ENCODE data around the gene DUSP16. TPM values are rescaled to one million over a fixed set of nuclear protein-coding genes. Genes with fewer than 3 reads are reported as not detected.
"Not testable (repeated sequence)": the region's sequence is repeated elsewhere in the genome, so short reads cannot be mapped to it uniquely, and the experiment has no call there.

The DUSP16 gene
- total RNA-seq, 1 donor = 2.4 TPM

DNA sequence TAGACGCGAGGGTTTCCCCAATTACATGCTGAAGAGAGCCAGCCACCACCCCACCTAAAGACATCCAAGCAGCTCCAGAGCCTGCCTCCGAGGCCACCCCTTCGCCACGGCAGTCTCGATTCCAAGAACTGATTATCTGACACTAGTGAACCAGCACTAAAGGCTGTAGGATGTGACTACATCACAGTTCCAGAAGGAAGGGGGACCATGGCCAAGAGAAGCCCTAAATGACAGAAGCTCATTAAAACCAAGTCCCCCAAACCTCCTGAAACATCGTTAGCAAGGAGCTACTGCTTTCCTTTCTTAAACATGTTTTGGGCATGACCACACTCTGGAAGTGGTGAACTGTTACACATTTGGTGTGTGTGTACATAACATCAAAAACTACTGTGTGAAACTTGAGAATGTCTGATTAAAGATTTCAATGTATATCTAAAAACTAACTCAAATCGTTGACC, 88.2 kb downstream of the DUSP16 start:
- no peak for DNase-seq (ENCODE audit: low read depth in 2 of 3, low spot score in 2 of 3)

DNA sequence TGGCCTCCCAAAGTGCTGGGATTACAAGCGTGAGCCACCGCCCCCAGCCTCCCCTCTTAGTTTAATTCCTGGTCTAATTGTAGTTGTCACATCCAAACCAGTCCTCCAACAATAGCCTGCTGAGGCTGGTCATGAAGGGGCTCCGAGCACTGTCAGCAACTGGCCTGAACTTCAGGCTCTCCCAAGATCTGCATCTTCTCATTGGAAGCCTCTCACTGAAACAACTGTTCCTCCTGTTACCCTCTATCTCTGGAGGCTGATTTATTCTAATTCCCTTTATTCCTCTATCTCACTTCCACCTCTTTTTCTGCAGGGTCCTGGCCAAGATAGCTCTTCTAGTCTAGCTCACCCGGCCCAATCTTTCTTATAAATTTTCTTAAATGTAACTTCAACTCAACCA, 89.4 kb downstream of the DUSP16 start:
- no peak for DNase-seq (ENCODE audit: low read depth in 2 of 3, low spot score in 2 of 3)

DNA sequence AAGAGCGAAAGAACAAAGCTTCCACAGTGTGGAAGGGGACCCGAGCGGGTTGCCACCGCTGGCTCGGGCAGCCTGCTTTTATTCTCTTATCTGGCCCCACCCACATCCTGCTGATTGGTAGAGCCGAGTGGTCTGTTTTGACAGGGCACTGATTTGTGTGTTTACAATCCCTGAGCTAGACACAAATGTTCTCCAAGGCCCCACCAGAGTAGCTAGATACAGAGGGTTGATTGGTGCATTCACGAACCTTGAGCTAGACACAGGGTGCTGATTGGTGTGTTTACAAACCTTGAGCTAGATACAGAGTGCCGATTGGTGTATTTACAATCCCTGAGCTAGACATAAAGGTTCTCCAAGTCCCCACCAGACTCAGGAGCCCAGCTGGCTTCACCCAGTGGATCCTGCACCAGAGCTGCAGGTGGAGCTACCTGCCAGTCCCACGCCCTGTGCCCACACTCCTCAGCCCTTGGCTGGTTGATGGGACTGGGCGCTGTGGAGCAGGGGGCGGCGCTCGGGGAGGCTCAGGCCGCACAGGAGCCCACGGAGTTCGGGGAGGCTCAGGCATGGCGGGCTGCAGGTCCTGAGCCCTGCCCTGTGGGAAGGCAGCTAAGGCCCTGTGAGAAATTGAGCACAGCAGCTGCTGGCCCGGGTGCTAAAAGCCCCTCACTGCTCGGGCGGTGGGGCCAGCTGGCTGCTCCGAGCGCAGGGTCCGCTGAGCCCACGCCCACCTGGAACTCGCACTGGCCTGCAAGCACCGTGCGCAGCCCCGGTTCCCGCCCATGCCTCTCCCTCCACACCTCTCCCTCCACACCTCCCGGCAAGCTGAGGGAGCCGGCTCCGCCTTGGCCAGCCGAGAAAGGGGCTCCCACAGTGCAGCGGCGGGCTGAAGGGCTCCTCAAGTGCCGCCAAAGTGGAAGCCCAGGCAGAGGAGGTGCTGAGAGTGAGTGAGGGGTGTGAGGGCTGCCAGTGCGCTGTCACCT, 90.4 kb downstream of the DUSP16 start:
- DNase-seq (ENCODE audit: low read depth in 2 of 3, low spot score in 2 of 3) = not testable (repeated sequence)

DNA sequence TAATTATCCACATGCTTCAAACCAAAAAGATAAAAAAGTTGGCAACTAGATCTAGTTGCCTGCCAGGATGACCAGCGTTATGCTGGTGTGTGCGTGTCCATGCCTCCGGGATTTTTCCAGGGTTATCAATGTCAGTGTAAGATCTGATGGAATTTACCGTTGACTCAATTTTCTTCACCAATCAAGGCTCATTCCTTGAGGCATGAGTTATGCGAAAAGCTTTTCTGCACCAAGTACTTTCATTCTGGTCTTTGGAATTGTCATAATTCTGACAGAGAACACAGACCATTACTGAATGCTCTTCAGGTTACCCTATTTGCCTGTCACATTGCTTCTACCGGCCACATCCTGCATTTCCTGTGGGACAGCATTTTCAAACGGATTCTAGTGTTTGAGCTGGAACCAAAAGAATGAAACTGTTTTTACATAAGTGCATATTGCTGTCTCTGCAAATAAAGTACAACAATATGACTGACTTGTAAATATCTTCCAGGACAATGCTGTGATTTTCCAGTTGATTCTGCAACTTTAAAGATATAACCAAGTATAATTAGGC, 91.8 kb downstream of the DUSP16 start:
- DNase-seq (ENCODE audit: low read depth in 2 of 3, low spot score in 2 of 3) = no peak

DNA sequence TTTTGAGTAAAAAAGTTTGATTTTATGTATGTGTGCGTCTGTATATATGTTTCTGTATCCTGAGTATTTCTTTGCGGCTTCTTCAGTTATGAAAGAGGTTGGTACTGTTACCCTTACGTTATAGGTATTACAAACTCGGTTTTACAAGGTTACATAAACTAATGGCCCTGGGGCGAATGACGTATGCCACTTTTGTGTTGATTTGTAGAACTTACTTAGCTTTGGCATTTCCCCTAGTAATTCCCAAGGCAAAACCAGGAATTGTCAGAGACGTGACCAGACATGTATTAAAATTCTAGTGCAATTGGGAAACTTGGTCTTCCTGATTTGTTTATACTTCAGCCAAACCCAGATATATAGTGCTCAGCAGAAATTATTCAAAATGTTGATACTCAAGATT, 93.3 kb downstream of the DUSP16 start:
- no peak for DNase-seq (ENCODE audit: low read depth in 2 of 3, low spot score in 2 of 3)

DNA sequence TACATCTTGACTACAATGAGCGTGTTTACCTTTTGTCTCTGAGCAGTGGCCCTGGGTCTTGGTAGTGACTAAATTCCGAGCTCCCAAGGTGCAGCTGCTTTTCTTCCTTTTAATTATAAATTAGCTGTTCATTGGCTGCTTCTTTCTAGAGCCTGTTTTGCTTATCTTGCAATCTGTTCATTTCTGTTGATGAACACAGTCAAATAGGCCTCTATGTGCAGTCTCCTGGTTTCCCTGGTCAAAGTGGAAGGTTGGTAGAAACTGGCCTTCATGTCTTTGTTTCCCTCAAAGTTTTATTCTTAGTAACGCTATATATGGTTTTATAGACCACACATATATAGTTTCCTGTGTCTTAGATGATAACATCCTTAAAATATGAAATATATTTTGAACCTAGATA, 94.1 kb downstream of the DUSP16 start:
- DNase-seq (ENCODE audit: low read depth in 2 of 3, low spot score in 2 of 3) = no peak

DNA sequence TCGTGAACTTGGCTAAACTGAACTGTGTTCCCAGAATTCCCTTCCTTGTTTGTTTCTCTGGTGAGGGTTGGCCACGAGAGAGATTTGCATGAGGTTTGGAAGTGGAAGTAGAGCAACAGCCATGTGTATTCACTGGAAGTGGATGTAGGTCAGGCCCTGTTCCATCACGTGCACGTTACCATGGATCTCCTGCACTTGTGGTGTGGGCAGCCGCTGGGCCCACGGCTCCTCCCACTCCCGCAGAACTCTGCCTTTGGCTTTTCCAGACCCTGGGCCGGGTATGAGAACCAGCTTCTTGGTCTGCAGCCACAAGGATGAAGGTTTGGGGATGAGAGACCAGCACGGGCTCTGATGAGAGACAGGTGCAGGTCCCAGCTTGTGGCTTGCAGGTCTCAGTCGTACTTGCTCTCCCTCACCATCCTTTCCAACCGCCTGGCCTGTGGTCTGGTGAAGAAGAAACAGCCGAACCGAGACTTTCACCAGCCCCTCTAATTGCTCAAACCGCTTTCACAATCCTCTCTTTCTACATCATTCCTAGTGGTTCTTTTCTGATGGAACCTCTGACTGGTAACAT, 94.9 kb downstream of the DUSP16 start:
- DNase-seq (ENCODE audit: low read depth in 2 of 3, low spot score in 2 of 3) = no peak

DNA sequence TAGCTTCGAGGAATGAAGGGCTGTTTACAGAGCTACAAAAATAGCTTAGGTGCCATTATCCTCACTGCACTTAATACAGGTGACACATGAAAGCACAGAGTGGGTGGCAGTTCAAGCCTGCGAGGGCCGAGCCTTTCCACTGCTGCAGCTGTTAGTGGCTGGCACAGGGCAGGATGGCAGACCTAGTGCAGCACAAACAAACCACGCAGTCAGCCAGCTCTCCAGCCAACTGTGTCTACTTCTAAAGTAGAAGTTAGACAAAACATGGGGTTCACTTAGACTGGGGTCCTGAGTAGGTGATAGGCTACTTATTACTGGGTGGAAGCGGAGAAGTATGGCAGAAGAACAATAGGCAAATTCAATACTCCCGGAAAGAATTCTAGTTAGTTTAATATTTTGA, 95.4 kb downstream of the DUSP16 start:
- DNase-seq (ENCODE audit: low read depth in 2 of 3, low spot score in 2 of 3) = no peak

DNA sequence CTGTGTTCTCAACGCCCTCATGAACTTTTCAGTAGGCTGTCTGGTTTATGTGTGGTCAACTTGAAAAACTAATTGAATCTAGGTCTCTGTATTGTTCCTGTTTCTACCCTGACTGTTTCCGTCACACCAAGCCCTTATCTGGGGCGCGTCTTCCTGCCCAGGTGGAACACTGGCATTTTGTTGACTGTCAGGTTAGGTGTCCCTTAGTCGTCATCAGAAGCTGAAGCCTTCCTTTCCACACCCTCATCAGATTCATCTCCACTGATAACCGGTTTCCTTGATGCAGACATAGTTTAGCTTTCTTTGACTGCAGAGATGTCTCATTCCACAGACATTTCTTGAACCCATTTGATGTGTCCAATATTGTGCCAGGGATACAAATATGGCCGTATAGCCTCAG, 96.5 kb downstream of the DUSP16 start:
- DNase-seq (ENCODE audit: low read depth in 2 of 3, low spot score in 2 of 3) = peak in 1 of 3 donors; percentile 8

DNA sequence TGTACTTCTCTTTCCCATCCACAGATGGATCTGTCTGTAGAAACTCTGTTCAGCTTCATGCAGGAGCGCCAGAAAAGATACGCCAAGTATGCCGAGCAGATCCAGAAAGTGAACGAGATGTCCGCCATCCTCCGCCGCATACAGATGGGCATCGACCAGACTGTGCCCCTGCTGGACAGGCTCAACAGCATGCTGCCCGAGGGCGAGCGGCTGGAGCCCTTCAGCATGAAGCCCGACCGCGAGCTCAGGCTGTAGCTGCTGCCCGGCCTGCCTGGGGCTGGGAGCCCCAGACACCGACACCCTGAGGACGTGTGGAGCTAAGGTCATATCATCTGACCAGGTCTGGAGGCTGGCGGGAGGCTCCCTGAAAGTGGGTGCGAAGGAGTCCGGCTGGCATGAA, 97.1 kb downstream of the DUSP16 start:
- DNase-seq (ENCODE audit: low read depth in 2 of 3, low spot score in 2 of 3) = no peak

DNA sequence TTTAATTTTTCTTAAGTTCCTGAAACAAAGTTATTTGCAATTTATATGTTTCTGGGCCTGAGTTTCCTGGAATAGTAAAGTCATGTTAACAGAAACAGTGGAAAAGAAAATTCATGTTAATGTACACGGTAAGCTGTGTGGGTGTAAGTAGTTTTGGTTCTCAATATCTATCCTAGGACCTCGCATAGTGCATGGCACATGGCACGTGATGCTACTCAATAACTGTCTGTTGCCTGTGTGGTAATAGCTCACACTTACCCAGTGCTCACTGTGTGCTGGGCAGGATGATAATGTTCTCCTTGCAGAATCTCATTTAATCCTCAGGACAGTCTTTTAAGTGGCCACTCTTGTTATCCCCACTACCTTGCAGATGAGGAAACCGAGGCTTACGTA, 100.7 kb downstream of the DUSP16 start:
- no peak for DNase-seq (ENCODE audit: low read depth in 2 of 3, low spot score in 2 of 3)

DNA sequence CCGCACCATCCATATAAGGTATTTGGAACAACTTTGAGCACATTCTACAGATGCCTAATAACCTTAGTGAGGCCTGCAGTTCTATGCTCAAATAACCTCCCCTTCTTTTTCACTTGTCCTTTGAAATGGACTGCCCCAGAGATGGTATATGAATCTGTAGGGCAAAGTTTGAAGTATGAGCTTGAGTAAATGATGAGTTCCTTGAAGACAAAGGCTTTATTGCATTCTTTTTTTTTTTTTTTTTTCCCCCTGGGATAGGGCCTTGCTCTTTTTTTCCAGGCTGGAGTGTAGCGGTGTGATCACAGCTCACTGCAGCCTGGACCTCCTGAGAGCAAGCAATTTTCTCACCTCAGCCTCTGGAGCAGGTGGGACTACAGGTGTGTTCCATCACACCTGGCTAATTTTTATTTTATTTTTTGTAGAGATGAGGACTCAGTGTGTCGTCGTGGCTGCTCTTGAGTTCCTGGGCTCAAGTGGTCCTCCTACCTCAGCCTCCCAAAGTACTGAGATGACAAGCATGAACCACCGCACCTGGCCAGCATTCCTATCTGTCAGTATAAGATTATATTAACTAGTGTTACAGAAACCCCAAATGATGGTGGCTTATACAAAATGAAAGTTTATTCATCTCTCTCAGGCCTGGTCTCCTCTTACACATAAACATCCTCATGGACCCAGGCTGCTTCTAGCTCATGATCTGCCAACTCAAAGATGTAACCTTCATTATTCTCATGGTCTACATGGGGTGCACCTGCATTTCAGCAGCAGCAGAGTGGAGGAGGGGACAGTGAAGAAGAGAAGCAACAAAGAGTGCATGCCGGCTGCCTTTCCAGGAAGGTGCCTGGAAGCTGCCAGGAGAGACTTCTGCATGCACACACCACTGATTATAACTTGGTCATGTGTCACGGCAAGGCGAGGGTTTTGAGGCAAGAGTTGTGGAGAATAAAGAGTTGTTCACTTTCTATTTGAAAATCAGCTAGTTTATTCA, 101.4 kb downstream of the DUSP16 start:
- DNase-seq (ENCODE audit: low read depth in 2 of 3, low spot score in 2 of 3) = no peak

DNA sequence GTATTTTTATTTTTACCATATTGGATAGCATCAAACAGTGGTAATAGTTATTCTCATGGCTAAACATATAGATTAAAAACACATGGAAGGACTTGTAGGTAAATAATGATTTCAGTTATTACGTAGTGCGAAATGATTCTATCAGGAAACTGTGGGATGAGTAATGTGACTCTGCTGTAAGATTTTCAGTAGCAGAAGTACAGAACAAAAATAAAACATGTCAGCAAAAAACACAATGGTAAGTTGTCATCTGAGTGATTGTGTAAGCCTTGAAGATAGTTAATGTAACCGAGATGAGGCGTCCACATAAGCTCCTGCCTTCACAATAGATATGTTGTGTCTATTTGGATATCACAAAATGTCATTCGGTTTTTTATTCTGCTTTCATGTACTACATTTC, 106.0 kb downstream of the DUSP16 start:
- no peak for DNase-seq (ENCODE audit: low read depth in 2 of 3, low spot score in 2 of 3)

DNA sequence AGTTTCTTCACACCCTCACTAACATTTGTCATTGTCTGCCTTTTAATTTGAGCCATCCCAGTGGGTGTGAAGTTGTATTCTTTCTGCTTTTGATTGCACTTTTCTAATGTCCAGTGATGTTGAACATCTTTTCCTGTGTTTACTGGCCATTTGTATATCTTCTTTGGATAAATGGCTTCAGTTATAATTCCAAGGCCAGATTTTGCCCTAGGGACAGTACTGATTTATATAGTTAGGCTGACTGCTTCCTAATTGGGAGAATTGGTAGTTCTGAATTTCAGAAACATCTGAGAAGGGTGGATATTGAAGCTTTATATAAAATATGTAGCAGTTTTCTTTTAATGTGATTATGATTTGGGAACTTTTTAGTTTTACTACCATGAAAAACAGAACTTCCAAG, 108.3 kb downstream of the DUSP16 start:
- no peak for DNase-seq (ENCODE audit: low read depth in 2 of 3, low spot score in 2 of 3)

DNA sequence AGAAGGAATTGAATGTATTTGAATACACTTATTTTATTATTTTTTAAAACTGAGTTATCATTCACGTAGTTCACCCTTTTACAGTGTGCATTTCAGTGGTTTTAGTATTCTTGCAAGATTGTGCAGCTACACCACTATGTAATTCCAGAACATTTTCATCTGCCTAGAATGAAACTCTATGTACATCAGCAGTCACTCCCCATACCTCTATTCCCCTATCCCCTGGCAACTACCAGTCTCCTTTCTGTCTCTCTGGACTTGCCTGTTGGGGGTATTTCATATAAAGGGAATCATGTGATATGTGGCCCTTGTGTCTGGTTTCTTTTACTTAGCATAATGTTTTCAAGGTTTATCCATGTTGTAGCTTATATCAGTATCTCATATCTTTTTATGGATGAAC, 109.0 kb downstream of the DUSP16 start:
- no peak for DNase-seq (ENCODE audit: low read depth in 2 of 3, low spot score in 2 of 3)

DNA sequence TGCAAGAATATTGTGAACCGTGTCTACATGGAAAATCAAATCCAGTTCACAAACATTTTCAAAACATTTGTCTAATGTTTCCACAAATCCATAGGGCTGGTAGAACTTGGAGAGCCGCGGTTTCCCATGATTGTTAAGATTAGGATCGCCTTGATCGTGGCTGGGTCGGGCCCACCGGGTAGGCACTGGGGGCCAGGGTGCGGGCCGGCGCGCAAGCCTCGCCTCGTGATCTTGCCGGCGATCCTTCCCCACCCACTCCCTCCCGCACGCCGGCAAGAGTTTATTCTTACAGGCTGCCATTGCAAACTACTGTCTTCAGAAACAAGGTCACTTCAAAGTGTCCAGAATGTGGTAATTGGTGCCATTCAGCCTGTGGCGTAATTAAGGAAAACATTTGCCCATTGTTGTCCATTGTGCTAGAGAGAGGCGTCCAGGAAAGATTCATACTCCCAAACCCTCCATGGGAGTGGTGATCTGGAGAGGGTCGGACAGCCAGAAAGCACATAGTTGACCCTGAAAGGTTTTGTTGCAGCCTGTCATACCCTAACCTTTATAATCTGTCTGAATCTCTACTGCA, 110.2 kb downstream of the DUSP16 start:
- DNase-seq (ENCODE audit: low read depth in 2 of 3, low spot score in 2 of 3) = no peak

DNA sequence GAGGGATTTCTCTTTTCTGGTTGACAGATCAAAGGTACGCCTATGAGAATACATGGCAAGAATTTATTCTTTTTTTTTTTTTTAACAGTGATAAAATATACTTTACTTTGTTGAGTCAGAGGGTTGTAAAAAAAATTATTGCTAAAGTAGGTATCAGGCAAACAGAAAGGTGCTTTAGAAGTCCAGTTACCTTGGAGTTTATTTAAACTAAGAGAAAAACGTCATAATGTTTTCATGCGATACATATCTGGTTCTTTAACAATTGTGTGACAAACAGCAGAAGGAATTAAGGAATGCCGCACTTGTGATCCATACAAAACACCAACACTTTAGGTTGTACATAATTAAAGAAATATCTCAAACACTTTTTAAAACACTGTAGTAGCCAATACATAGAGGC, 111.6 kb downstream of the DUSP16 start:
- no peak for DNase-seq (ENCODE audit: low read depth in 2 of 3, low spot score in 2 of 3)

DNA sequence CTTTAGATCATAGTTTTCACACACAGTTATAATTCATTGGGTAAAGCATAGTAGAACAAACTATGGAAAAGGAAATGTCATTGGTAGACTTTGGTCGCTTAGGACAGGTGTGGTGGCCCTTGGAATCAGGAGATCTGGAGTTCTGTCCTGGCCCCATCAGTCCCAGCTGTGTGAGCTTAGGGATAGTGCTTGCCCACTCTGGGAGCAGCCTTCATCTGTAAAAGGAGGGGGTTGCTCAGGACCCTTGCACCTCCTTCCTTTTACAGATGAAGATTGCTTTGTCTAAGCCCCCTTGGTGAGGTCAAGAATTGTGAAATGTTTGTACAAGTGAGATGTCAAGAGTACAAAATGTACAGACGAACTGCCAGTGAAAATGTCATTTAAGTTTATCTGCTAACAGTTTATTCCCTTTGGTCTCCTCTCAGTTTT, 112.6 kb downstream of the DUSP16 start:
- DNase-seq (ENCODE audit: low read depth in 2 of 3, low spot score in 2 of 3) = no peak

DNA sequence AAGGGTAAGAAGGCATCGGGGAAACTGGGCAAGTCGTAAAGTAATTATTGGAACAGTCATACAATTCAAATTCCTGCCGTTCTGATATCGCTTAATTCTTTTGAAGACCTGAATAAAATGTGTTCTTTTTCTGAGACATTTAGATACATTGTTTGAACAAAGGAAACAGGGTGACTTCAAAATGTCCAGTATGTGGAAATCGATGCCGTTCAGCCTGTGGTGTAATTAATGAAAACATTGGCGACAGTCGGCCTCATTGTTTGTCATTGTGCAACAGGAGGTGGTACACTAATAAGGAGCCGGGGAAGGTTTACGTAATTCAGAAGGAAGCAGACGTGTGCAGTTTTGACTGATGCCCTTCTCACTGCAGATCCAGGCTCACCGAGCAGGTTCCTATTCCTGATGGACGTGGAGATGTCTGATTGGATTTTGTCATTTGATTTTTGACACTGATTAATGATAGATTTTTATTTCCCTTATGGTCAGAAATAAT, 113.1 kb downstream of the DUSP16 start:
- DNase-seq (ENCODE audit: low read depth in 2 of 3, low spot score in 2 of 3) = no peak

DNA sequence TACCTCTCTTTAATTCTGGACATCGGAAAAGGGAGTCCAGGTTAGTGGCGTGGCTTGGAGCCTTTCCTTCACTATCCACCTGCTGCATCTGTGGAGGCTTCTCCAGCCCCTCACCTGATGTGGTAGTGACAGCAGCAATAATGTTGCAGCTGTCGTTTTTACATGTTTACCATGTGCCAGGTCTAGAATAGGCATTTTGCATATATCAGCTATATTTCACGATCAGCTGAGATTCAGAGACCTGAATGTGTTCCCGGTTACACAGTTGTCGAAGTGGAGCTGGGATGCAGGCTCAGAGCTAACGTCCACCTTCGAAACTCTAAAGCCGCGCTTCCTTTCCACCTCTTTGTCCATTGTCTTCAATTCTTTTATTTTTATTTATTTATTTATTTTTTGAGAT, 114.8 kb downstream of the DUSP16 start:
- no peak for DNase-seq (ENCODE audit: low read depth in 2 of 3, low spot score in 2 of 3)

Measured in hematopoietic multipotent progenitor cell (in vitro differentiated cells).